Astrocyte of the spinal cord (primary cell): ENCODE results near the gene PRR5L.

Experiments
- DNase-seq: peaks from one replicate; pipeline ENCODE4 v3.0.0; 2011; ENCODE audit warnings: low read depth, low spot score
- H3K4me3 ChIP-seq: 2 replicates; pipeline ENCODE4 v1.5.1; 2011; ENCODE audit warnings: low read depth, mild to moderate bottlenecking, low read length, moderate library complexity
- CTCF ChIP-seq: IDR thresholded peaks from 2 replicates; pipeline ENCODE4 v1.5.1; 2012; ENCODE audit warnings: low read depth, mild to moderate bottlenecking, low read length, inconsistent platforms
- in situ Hi-C: cut with HindIII; loops from 2 replicates; pipeline ENCODE4 v1.10.0; 2017; ENCODE audit warnings: low sequenced_read_pairs

The PRR5L gene

GRCh38 chr11:36265793-36266628 is 30.1 kb upstream of the PRR5L start:
- peak; percentile 34 for DNase-seq
- H3K4me3 ChIP-seq: no peak overlapping the region
- in situ Hi-C loops: loop anchor here (25.0 kb wide), 1 partner anchor 629 kb away; no protein-coding TSS in a partner anchor
- TF ChIP-seq CTCF: peak; percentile 84

GRCh38 chr11:36266767-36267166 is 29.3 kb upstream of the PRR5L start:
- DNase-seq: no peak
- in situ Hi-C loops: loop anchor here (25.0 kb wide), 1 partner anchor 629 kb away; no protein-coding TSS in a partner anchor
- no peak for TF ChIP-seq CTCF
- no peak overlapping the region for H3K4me3 ChIP-seq

DNA sequence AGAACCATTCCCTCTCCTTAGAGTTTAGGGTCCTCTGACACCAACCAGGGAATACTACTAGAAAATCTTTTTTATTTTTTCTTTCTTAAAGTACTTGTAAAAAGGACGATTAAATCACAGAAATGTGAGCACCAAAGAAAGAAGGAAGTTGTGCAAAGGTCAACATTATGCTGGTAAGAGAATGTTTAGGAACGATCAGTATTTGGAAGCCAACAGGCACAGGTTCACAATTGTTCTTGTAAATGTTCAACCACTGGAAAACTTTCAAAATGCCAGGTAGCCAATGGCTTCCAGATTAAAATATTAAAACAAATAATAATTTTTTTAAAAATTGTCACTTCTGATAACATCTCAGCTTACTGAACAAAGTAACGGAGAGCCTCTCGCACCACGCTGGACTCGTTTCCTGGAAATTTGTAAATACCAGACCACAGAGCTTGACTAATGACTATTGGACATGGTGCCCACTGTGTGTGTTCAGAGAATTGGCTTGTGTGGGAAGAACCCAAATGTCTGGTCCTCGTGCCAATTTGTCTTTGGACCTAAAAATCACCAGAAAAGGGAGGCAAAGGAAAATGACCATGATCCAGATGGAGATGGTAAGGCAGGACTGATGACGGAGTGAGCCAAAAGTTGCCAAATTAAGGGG is 27.6 kb upstream of the PRR5L start:
- in situ Hi-C loops: loop anchor here (25.0 kb wide), 1 partner anchor 631 kb away; no protein-coding TSS in a partner anchor
- no peak for TF ChIP-seq CTCF
- DNase-seq: no peak
- H3K4me3 ChIP-seq: no peak overlapping the region

GRCh38 chr11:36270701-36271100 is 25.4 kb upstream of the PRR5L start:
- DNase-seq: no peak
- in situ Hi-C loops: loop anchor here (25.0 kb wide), 1 partner anchor 633 kb away; no protein-coding TSS in a partner anchor
- H3K4me3 ChIP-seq: no peak overlapping the region
- no peak for TF ChIP-seq CTCF

DNA sequence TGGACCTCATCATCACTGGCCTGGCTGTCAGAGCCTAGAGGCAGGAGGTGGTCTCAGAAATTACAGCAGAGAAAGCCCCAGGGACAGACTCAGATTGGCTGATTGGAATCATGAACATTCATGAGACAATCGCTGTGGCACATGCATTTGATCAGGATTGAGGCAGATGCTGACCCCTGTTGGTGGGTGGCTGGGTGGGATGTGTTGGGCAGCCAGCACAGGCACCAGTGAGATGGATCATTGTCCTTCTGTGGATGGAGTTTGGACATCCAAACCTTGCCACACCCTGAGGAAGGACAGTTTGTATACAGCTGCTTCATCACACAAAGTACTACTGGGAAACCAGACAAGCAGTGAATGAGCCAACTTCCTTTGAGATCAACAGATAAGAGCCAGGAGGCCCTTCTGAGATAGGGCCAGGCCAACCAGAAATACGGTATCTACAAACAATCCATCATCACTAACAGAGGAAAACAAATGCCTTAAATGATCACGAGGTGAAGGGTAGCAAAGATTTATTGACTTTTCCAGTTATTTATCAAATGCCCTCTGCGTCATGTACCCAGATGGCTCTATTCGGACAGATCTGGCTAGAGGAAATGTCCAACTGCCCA is 24.2 kb upstream of the PRR5L start:
- in situ Hi-C loops: loop anchor here (25.0 kb wide), 1 partner anchor 635 kb away; no protein-coding TSS in a partner anchor
- no peak for DNase-seq
- TF ChIP-seq CTCF: peak; percentile 19
- H3K4me3 ChIP-seq: no peak overlapping the region

DNA sequence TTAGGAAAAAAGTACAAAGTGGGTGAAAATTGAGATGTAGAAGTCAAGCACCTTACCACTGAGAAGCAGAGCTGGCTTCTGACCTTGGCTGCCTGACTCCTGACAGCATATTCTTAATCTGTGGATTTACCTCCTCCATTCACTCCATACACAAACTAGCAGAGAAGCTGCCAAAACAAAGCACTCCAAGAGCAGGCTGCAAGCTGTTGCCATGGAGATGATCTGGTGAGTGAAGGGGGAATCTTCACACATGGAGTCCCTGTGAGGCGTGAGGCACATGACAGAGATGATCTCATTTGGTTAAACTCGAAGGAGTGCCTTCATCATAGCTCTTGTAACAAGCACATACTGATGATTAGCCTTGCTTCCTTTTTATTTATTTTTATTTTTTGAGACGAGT is 23.0 kb upstream of the PRR5L start:
- in situ Hi-C loops: loop anchor here (25.0 kb wide), 1 partner anchor 636 kb away; no protein-coding TSS in a partner anchor
- no peak for TF ChIP-seq CTCF
- no peak overlapping the region for H3K4me3 ChIP-seq
- DNase-seq: no peak
